Smooth muscle cell (in vitro differentiated cells): Measurements from ENCODE around the gene ANP32B. TPM values are rescaled to one million over a fixed set of nuclear protein-coding genes. Genes with fewer than 3 reads are reported as not detected.

Experiments
- DNase-seq: peaks from one replicate; lab custom pipeline; 2025; ENCODE audit not compliant: unreplicated experiment; lab: John Stamatoyannopoulos, UW
- H2AFZ ChIP-seq: fragments of 200-600 bp; sonication (generic); 2 replicates; pipeline ENCODE4 v1.6.0; 2016; ENCODE audit warnings: antibody characterized with exemption, low read depth, mild to moderate bottlenecking
- H3F3A ChIP-seq: fragments of 200-600 bp; sonication (generic); 2 replicates; pipeline ENCODE4 v1.6.0; 2017; ENCODE audit warnings: antibody characterized with exemption, low read depth
- H3K27ac ChIP-seq: fragments of 200-600 bp; sonication (generic); 2 replicates; pipeline ENCODE4 v1.5.1; 2016; ENCODE audit warnings: low read depth, mild to moderate bottlenecking
- H3K27me3 ChIP-seq: fragments of 200-600 bp; sonication (generic); 2 replicates; pipeline ENCODE4 v1.6.1; 2016; ENCODE audit warnings: low read depth, mild to moderate bottlenecking
- H3K36me3 ChIP-seq: fragments of 200-600 bp; sonication (generic); 2 replicates; pipeline ENCODE4 v1.5.1; 2016; ENCODE audit warnings: low read depth
- H3K4me1 ChIP-seq: fragments of 200-600 bp; sonication (generic); 2 replicates; pipeline ENCODE4 v1.5.1; 2016; ENCODE audit warnings: low read depth
- H3K4me2 ChIP-seq: fragments of 200-600 bp; sonication (generic); 2 replicates; pipeline ENCODE4 v1.6.0; 2016; ENCODE audit warnings: mild to moderate bottlenecking
- H3K4me3 ChIP-seq: fragments of 200-600 bp; sonication (generic); 2 replicates; pipeline ENCODE4 v1.5.1; 2016; ENCODE audit warnings: mild to moderate bottlenecking
- H3K79me2 ChIP-seq: fragments of 200-600 bp; sonication (generic); 2 replicates; pipeline ENCODE4 v1.6.0; 2016; ENCODE audit warnings: low read depth, mild to moderate bottlenecking
- H3K9ac ChIP-seq: fragments of 200-600 bp; sonication (generic); 2 replicates; pipeline ENCODE4 v1.6.0; 2016; ENCODE audit warnings: low read depth
- H3K9me3 ChIP-seq: fragments of 200-600 bp; sonication (generic); replicated peaks from 2 replicates; pipeline ENCODE4 v1.5.1; 2016; ENCODE audit warnings: low read depth
- H4K20me1 ChIP-seq: fragments of 200-600 bp; sonication (generic); 2 replicates; pipeline ENCODE4 v1.6.0; 2016; ENCODE audit warnings: low read depth
- CTCF ChIP-seq: fragments of 200-600 bp; sonication (generic); IDR thresholded peaks from 2 replicates; pipeline ENCODE4 v1.5.1; 2017; ENCODE audit warnings: borderline replicate concordance, mild to moderate bottlenecking, antibody characterized with exemption; ENCODE audit not compliant: insufficient read depth, poor library complexity, severe bottlenecking
- WGBS: methylation state at CpG from one replicate; pipeline ENCODE4 v1.1.7; 2016; ENCODE audit warnings: low lambda C conversion rate; 5-methylcytosine and 5-hydroxymethylcytosine counted together
- polyA plus RNA-seq: library from polyadenylated mRNA; unstranded; fragments of >200 nt; fragmentation: Nextera tagmentation; extraction: Ambion mirVana; gene quantifications from 2 replicates; pipeline ENCODE4 v1.2.1, GENCODE V29; 2016
- total RNA-seq: library from RNA; depleted of rRNA; stranded (reverse); fragments of >200 nt; gene quantifications from 2 replicates; pipeline ENCODE4 v1.2.3, GENCODE V29; 2014

ANP32B gene
- 11.9 and 21.3 TPM in 2 replicates for total RNA-seq
- polyA plus RNA-seq, result 52.4 and 69.8 TPM in 2 replicates

DNA sequence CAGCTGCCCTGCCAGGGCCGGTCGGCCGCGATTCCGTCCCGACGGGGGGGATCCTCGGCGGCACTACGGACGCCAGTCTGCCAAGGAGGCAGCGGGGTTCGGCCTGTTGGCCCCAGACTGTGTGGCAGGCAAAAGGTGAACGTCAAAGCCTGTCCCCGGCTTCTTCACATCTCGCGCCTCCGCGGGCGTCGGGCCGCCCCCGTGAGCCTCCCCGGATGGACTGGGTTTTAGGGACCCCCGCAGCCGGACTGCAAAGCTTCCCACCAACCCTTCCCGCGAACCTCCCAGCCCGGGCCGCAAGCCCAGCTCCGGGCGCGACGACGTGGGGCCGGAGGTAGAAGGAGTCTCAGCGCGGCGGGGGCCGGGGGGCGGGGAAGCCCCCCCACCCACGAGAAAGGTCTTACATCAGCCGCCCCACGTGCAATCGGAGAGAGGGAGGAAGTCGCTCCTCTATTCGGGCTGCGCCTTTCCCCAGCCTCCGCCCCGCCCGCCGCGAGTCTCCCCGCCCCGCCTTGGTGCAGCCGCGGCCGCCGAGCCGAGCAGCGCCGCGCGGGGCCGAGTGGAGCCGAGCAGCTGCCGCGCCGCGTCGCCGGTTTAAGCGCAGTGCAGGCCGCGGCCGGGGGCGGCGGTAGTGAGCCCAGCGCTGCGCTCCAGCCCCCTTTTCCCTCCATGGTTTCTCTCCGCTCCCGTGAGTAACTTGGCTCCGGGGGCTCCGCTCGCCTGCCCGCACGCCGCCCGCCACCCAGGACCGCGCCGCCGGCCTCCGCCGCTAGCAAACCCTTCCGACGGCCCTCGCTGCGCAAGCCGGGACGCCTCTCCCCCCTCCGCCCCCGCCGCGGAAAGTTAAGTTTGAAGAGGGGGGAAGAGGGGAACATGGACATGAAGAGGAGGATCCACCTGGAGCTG lies at the start of gene ANP32B:
TSS of gene ANP32B (plus strand) at position 659 of the 906 bp plus-strand sequence. CDS start at position 874, 215 bp downstream.
- peak within 1 kb of the TSS; percentile 99 for H3K4me3 ChIP-seq
- H3K9me3 ChIP-seq, result no peaks in the 10 kb centered on the region
- peak; percentile 68 for TF ChIP-seq CTCF
- H3K9ac ChIP-seq, result peak within 1 kb of the TSS; percentile 91
- H2AFZ ChIP-seq, result peak within 1 kb of the TSS; percentile 97
- H3K79me2 ChIP-seq, result peaks cover 41% of the 10 kb centered on the region
- peaks cover 5% of the 10 kb centered on the region for H3F3A ChIP-seq
- H3K4me1 ChIP-seq, result peaks cover 17% of the 10 kb centered on the region
- peak within 1 kb of the TSS; percentile 82 for H3K27ac ChIP-seq
- H3K36me3 ChIP-seq, result no peaks in the 10 kb centered on the region
- H3K27me3 ChIP-seq, result no peaks in the 10 kb centered on the region
- peaks cover 29% of the 10 kb centered on the region for H4K20me1 ChIP-seq
- H3K4me2 ChIP-seq, result peak within 1 kb of the TSS; percentile 91
- WGBS, result 2% methylated on average over 75 of the region's 105 CpGs
- DNase-seq, result peak; percentile 75

- no peaks in the 10 kb centered on the region for H3K79me2 ChIP-seq
- no peak overlapping the region for H3K9ac ChIP-seq
- WGBS, result 32% methylated on average over 6 of the region's 6 CpGs
- no peak overlapping the region for H3K4me2 ChIP-seq
- no peaks in the 10 kb centered on the region for H3K36me3 ChIP-seq
- H4K20me1 ChIP-seq, result no peaks in the 10 kb centered on the region
- no peak for TF ChIP-seq CTCF
- no peaks in the 10 kb centered on the region for H3K9me3 ChIP-seq
- H3K27ac ChIP-seq, result no peak overlapping the region
- no peak overlapping the region for H2AFZ ChIP-seq
- no peak overlapping the region for H3K4me3 ChIP-seq
- no peak for DNase-seq
- no peaks in the 10 kb centered on the region for H3F3A ChIP-seq
- H3K4me1 ChIP-seq, result no peaks in the 10 kb centered on the region
- H3K27me3 ChIP-seq, result peaks cover 91% of the 10 kb centered on the region
These were observed 48.6 kb upstream of the ANP32B start for GRCh38 chr9:97934321-97935115.

- H3K27me3 ChIP-seq, result peaks cover 91% of the 10 kb centered on the region
- DNase-seq, result no peak
- no peak overlapping the region for H2AFZ ChIP-seq
- no peak overlapping the region for H3K9ac ChIP-seq
- 82% methylated on average over 1 of the region's 1 CpG for WGBS
- no peak for TF ChIP-seq CTCF
- no peaks in the 10 kb centered on the region for H3F3A ChIP-seq
- no peak overlapping the region for H3K4me2 ChIP-seq
- no peaks in the 10 kb centered on the region for H3K4me1 ChIP-seq
- H3K36me3 ChIP-seq, result no peaks in the 10 kb centered on the region
- H3K79me2 ChIP-seq, result no peaks in the 10 kb centered on the region
- no peaks in the 10 kb centered on the region for H3K9me3 ChIP-seq
- no peaks in the 10 kb centered on the region for H4K20me1 ChIP-seq
- no peak overlapping the region for H3K4me3 ChIP-seq
- H3K27ac ChIP-seq, result no peak overlapping the region
These were observed 47.9 kb upstream of the ANP32B start for GRCh38 chr9:97935276-97935675.
